HK-2 (cell line): ENCODE results near the gene ZNF605.
A peak's percentile ranks its signal among the peaks of the same experiment; 100 is the strongest.
"Not testable (repeated sequence)": the region's sequence is repeated elsewhere in the genome, so short reads cannot be mapped to it uniquely, and the experiment has no call there.

Source experiments
- DNase-seq: peaks from one replicate; pipeline ENCODE4 v3.0.0-alpha.2; 2018; ENCODE audit not compliant: unreplicated experiment

The ZNF605 gene

DNA sequence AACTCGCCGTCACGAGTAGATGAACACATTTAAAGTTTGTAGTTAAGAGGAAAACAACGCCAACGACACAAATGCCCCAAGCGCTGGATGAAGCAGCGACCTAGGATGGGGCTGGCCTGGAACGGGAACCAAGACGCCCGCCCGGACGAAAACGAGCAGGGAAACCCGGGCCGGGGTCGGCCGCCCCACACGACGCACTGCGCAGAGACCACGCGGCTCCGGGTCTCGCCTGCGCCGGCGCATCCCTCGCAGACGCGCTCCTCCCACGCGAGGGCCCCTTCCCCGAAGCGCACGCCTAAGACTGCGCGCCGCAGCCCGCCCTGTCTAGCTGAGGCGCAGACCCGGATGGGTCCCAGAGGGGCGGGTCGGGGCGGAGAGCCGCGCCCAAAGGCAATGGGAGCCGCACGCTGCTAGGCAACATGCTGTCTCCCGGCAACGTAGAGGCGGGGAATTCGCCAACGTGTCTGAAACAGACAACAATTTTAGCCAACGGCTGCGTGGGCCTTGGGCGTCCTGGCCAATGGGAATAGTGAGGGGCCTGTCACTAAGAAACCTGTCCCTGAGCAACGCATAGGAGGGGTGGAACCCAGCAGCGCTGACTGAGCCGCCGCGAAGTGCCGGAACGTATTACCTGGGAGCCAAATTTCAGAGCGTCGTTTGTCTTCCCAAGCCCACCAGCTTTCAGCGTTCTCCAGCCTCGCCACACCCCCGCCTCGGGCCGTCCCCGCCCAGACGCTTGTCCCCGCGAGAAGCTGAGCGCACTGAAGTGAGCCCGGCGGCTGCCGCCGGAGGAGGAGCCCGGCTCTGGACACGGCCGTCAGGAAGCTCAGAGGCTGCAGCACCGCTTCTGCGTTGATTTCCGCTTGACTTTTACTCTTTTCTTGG is 47.7 kb downstream of the ZNF605 start:
- peak; percentile 98 for DNase-seq

DNA sequence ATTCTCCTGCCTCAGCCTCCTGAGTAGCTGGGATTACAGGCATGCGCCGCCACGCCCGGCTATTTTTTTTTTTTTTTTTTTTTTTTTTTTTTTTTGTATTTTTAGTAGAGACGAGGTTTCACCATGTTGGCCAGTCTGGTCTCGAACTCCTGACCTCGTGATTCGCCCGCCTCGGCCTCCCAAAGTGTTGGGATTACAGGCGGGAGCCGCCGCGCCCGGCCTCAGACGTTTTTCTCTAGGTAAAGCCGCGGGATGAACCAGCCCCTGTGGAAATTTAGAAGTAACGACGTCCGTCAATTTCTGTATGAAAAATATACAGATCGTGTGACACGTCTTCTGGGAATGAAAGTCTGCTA is 48.3 kb downstream of the ZNF605 start:
- not testable (repeated sequence) for DNase-seq

DNA sequence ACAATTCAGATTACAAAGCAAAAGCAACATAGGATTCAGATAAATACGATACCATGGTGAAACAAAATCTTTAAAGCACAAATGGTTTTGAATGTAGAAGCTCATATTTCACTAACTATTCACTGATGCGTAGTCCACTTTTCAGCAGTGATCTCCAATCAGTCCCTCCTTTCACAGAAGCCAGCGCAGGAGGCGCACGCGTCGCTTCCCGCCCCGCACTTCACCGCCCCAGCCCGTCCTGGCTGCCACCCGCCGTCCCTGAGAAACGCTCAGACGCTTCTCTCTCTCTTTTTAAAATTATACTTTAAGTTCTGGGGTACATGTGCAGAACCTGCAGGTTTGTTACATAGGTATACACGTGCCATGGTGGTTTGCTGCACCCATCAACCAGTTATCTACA is 48.9 kb downstream of the ZNF605 start:
- no peak for DNase-seq

GRCh38 chr12:132904718-132905328 is 51.3 kb downstream of the ZNF605 start:
- DNase-seq, result no peak

DNA sequence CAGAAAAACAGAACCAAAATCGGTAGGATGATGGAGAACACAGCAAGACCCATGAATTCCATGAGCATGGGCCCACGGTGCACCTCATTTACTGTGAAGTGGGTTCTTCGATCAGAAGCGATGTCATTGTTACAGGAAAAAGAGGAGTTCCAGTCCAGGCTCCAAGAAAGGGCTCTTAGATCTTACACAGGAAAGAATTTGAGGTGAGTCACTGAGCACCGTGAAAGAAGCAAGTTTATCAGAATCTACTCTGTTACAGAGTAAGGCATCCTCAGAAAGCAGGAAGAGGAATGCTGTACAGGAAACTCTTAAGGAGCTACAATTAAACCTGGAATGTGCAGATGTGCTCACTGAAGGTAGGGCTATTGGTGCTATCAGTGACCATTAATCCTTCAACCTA is 57.1 kb downstream of the ZNF605 start:
- DNase-seq, result no peak

DNA sequence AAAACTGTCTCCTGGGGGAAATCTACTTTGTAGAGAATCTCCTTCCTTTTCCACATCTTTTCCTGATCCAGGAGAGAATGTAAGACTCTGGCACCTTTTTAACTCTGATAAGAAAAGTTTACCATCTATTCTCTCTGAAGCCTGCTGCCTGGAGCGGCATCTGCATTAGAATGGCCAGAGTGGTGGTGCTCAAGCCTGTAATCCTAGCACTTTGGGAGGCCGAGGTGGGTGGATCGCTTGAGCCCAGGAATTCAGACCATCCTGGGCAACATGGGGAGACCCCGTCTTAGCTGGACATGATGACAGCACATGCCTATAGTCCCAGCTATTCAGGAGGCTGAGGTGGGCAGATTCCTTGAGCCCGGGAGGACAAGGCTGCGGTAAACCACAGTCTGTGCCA is 67.3 kb downstream of the ZNF605 start:
- no peak for DNase-seq

DNA sequence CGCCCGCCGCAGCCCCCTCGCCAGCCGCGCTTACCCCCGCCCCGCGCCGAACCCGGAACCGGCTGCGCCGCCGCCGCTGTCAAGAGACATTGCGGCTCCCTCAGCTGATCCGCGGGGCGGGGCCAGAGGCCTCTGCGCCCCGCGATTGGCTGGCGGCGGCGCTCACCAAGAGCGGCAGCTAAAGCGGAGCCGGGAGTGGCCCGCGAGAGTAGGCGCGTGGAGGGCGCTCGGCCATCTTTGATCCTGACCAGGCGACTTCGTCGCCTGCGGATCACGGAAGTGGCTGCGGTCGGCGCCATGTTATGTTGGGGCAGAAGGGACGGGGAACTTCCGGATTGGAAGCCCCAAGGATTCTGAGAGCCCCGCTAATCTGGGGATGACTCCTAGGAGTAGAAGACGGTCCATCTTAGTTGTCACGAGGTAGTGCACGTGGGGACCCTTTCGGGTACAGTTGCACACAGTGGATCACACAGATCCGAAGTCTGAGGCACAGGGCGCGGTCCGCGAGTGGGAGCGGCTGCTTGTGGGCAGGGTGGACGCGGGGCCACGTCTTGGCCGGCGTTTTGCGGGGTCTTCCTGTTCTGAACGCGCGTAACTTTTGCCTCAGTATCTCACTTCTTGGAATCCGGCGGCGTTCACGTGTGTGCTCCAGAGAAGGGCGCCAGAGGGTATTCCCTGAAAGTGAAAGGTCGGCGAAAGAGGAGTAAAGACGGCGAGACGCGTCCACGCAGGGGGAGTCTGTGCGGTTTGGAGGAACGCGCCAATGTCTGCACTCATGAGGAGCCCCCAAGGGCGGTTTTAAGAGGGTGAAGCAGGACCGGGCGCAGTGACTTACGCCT is 68.4 kb downstream of the ZNF605 start, which contains the start of gene CHFR:
TSS of gene CHFR (minus strand) at position 93 of the 839 bp plus-strand sequence. CDS start 277 bp downstream, outside the sequence.
- peak; percentile 97 for DNase-seq

- DNase-seq, result peak; percentile 56
These were observed 69.3 kb downstream of the ZNF605 start for GRCh38 chr12:132886529-132887477.

- DNase-seq, result no peak
These were observed 74.3 kb downstream of the ZNF605 start for GRCh38 chr12:132881818-132882217.

- DNase-seq, result not testable (repeated sequence)
These were observed 81.5 kb downstream of the ZNF605 start for GRCh38 chr12:132874620-132875019.

GRCh38 chr12:132874175-132874574 is 81.9 kb downstream of the ZNF605 start:
- no peak for DNase-seq

- no peak for DNase-seq
These were observed 82.4 kb downstream of the ZNF605 start for GRCh38 chr12:132873724-132874123.

DNA sequence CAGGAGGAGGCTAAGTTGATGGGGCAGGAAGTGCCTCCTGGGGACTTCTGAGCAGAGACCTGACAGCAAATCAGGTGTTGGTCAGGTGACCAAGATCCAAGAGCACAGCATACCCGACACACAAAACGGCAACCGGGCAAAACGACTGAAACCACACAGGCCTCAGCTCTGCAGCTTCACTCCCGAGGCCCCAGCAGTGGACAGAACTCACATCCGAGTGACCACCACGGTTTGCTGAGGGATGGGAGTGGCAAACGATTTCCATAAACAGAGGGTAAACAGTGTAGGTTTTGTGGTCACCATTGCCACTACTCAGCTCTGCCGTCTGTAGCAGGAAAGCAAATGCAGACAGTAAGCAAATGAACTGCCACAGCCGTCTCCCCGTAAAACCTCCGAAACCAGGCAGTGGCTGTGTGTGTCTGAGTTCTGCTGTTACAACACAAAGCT is 83.1 kb downstream of the ZNF605 start:
- no peak for DNase-seq

DNA sequence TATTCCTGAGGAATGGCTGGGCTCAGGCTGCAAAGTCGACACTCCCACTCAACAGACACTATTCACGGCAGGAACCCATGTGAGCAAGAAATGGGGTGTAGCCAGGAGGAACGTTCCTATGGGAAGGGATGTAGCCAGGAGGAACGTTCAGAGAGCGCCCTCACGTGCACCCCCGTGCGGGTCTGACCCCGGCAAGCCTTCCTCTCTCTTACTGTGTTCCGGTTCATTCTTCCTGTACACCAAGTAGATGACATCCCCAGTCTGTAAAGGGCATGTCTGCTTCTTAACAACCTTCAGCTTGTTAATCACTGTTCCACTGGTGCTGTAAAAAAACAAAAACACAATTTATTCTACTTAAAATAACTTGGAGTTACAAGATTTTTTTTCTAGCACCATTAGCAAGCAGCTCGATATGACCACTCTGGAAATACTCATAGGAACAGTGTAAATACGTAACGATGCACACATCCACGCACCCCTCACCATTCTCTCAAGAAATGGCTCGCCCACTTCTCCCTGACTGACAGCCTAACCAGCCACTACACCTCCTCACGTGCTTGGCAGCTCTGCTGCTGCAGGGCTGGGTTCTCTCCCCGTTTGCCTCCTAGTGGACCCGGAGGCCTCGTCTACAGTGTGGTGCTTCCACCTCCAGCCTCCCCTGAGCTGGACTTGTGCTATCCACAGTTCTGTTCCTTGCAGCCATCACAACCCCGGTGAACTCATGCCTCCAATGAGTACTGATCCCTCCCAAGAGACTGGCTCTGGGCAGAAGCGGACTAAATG is 83.8 kb downstream of the ZNF605 start:
- no peak for DNase-seq

DNA sequence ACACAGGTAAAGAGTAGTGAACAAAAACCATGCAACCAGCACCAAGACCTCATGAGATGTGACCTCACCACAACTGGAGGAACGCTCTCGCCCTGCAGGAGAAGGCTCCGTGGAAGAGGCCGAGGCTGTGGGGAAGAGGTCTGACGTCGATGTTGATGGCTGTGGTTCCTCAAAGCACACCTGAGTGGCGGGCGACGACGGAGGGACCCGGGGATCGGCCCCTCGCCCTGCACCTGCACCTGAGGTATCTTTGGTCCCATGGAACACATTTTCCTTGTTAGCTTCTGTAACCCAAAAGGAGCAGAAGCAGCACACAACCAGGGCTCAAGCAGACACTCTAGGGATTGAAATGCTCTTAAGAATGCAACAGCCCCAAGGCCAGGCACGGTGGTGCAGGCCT is 86.6 kb downstream of the ZNF605 start:
- no peak for DNase-seq
